Measurements from ENCODE around the gene ULK1. TPM values are rescaled to one million over a fixed set of nuclear protein-coding genes. Genes with fewer than 3 reads are reported as not detected.

Gene ULK1
- total RNA-seq, 1 donor from 2014 or later: 27.0 TPM

GRCh38 chr12:131912518-131913274 is 18.3 kb downstream of the ULK1 start:
- CTCF ChIA-PET: no interaction called here
- H3K27me3 Mint-ChIP-seq: no peaks in the 10 kb centered on the region
- no peaks in the 10 kb centered on the region for H3K4me1 Mint-ChIP-seq
- H3K36me3 Mint-ChIP-seq (ENCODE audit: low read depth): peaks cover 42% of the 10 kb centered on the region
- H3K27ac Mint-ChIP-seq: no peak overlapping the region
- TF ChIP-seq CTCF (IDR thresholded peaks at IDR 0.05): no peak
- POLR2A ChIA-PET: no interaction called here
- no peaks in the 10 kb centered on the region for H3K9me3 Mint-ChIP-seq
- no peak overlapping the region for H3K4me3 Mint-ChIP-seq
- ATAC-seq (ENCODE audit: low read depth): no peak
- no peak for DNase-seq
- intact Hi-C loops (cut with micrococcal nuclease): no loop called here

GRCh38 chr12:131913666-131914065 is 19.2 kb downstream of the ULK1 start:
- intact Hi-C loops (cut with micrococcal nuclease): no loop called here
- no peaks in the 10 kb centered on the region for H3K4me1 Mint-ChIP-seq
- ChIA-PET CTCF (no interaction called here), POLR2A (no interaction called here)
- H3K36me3 Mint-ChIP-seq (ENCODE audit: low read depth): peaks cover 42% of the 10 kb centered on the region
- no peaks in the 10 kb centered on the region for H3K9me3 Mint-ChIP-seq
- H3K27me3 Mint-ChIP-seq: no peaks in the 10 kb centered on the region
- H3K4me3 Mint-ChIP-seq: no peak overlapping the region
- no peak for DNase-seq
- ATAC-seq (ENCODE audit: low read depth): no peak
- no peak for TF ChIP-seq CTCF (IDR thresholded peaks at IDR 0.05)
- no peak overlapping the region for H3K27ac Mint-ChIP-seq

GRCh38 chr12:131914179-131914702 is 19.8 kb downstream of the ULK1 start:
- CTCF ChIA-PET: no interaction called here
- POLR2A ChIA-PET: no interaction called here

GRCh38 chr12:131915000-131915689 is 20.7 kb downstream of the ULK1 start:
- H3K4me3 Mint-ChIP-seq: no peak overlapping the region
- no peak overlapping the region for H3K27ac Mint-ChIP-seq
- DNase-seq (no peak), ATAC-seq (ENCODE audit: low read depth) (no peak)
- H3K36me3 Mint-ChIP-seq (ENCODE audit: low read depth): peaks cover 38% of the 10 kb centered on the region
- intact Hi-C loops (cut with micrococcal nuclease): no loop called here
- H3K9me3 Mint-ChIP-seq: no peaks in the 10 kb centered on the region
- TF ChIP-seq CTCF (IDR thresholded peaks at IDR 0.05): no peak
- no peaks in the 10 kb centered on the region for H3K27me3 Mint-ChIP-seq
- CTCF ChIA-PET: no interaction called here
- POLR2A ChIA-PET: interaction anchor here (0.6 kb wide), 1 partner anchor 79 kb away, joined by 3 read pairs; no protein-coding TSS in a partner anchor
- H3K4me1 Mint-ChIP-seq: no peaks in the 10 kb centered on the region

More at GRCh38 chr12:131914179-131914702, 19.8 kb downstream of the ULK1 start:
- peaks cover 39% of the 10 kb centered on the region for H3K36me3 Mint-ChIP-seq (ENCODE audit: low read depth)
- H3K9me3 Mint-ChIP-seq: no peaks in the 10 kb centered on the region
- no peak overlapping the region for H3K4me3 Mint-ChIP-seq
- no peaks in the 10 kb centered on the region for H3K27me3 Mint-ChIP-seq
- DNase-seq (no peak), ATAC-seq (ENCODE audit: low read depth) (no peak)
- TF ChIP-seq CTCF (IDR thresholded peaks at IDR 0.05): no peak
- H3K4me1 Mint-ChIP-seq: no peaks in the 10 kb centered on the region
- intact Hi-C loops (cut with micrococcal nuclease): no loop called here
- H3K27ac Mint-ChIP-seq: no peak overlapping the region

- H3K36me3 Mint-ChIP-seq (ENCODE audit: low read depth): peaks cover 40% of the 10 kb centered on the region
- intact Hi-C loops (cut with micrococcal nuclease): no loop called here
- H3K9me3 Mint-ChIP-seq: no peaks in the 10 kb centered on the region
- DNase-seq (no peak), ATAC-seq (ENCODE audit: low read depth) (no peak)
- ChIA-PET CTCF (no interaction called here), POLR2A (interaction anchor here (0.6 kb wide), 1 partner anchor 80 kb away, joined by 3 read pairs; no protein-coding TSS in a partner anchor)
- H3K4me3 Mint-ChIP-seq: no peak overlapping the region
- no peak overlapping the region for H3K27ac Mint-ChIP-seq
- TF ChIP-seq CTCF (IDR thresholded peaks at IDR 0.05): no peak
- no peaks in the 10 kb centered on the region for H3K27me3 Mint-ChIP-seq
- H3K4me1 Mint-ChIP-seq: no peaks in the 10 kb centered on the region
These were observed 21.4 kb downstream of the ULK1 start for GRCh38 chr12:131915823-131916222.
